Neutrophil (primary cell): Measurements from ENCODE around the gene CPT1C.

Source experiments
- H3K27ac ChIP-seq: fragments of 200-600 bp; sonication (generic); 2 replicates; pipeline ENCODE4 v1.5.1; 2016; ENCODE audit warnings: mild to moderate bottlenecking, moderate library complexity
- H3K27me3 ChIP-seq: fragments of 200-600 bp; sonication (generic); 2 replicates; pipeline ENCODE4 v1.6.0; 2016; ENCODE audit warnings: mild to moderate bottlenecking
- H3K36me3 ChIP-seq: fragments of 200-600 bp; sonication (generic); 2 replicates; pipeline ENCODE4 v1.5.1; 2017
- H3K4me1 ChIP-seq, 2 experiments: fragments of 200-600 bp in 1 of 2; sonication (generic) in 1 of 2; 1 replicate in 1 of 2; 2 replicates in 1 of 2; pipeline versions ENCODE4 v1.5.1 to v1.6.1; 2013 to 2016; ENCODE audit warnings: low read depth in 1 of 2, low read length in 1 of 2, mild to moderate bottlenecking in 1 of 2, moderate library complexity in 1 of 2; ENCODE audit not compliant: control insufficient read depth in 1 of 2, insufficient read depth in 1 of 2
- H3K4me3 ChIP-seq, 2 experiments: fragments of 200-600 bp in 1 of 2; sonication (generic) in 1 of 2; 1 replicate in 1 of 2; 2 replicates in 1 of 2; pipeline ENCODE4 v1.5.1; 2013 to 2016; ENCODE audit warnings: low read depth in 1 of 2, low read length in 1 of 2, mild to moderate bottlenecking in 1 of 2, moderate library complexity in 1 of 2
- H3K9me3 ChIP-seq: fragments of 200-600 bp; sonication (generic); 2 replicates; pipeline ENCODE4 v1.5.1; 2016
- TF ChIP-seq, protein P1 (sequence below): fragments of 200-600 bp; sonication (generic); IDR thresholded peaks from 2 replicates; pipeline ENCODE4 v1.5.1; 2016; ENCODE audit warnings: antibody characterized with exemption

Gene CPT1C

DNA sequence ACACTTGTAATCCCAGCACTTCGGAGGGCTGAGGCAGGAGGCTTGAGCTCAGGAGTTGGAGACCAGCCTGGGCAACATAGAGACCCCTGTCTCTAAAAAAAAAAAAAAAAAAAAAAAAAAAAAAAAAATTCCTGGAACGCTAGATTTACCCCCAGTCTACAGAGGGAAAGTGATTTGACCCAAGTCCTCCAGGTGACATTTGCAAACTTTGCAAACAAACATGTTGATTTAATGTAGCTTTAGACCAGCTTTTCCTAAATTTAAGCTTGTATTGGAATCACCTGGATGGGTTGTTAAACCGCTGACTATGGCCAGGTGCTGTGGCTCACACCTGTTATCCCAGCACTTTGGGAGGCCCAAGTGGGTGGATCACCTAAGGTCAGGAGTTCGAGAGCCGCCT is 8.4 kb downstream of the CPT1C start:
- no peak overlapping the region for H3K4me3 ChIP-seq
- TF ChIP-seq, protein P1, sequence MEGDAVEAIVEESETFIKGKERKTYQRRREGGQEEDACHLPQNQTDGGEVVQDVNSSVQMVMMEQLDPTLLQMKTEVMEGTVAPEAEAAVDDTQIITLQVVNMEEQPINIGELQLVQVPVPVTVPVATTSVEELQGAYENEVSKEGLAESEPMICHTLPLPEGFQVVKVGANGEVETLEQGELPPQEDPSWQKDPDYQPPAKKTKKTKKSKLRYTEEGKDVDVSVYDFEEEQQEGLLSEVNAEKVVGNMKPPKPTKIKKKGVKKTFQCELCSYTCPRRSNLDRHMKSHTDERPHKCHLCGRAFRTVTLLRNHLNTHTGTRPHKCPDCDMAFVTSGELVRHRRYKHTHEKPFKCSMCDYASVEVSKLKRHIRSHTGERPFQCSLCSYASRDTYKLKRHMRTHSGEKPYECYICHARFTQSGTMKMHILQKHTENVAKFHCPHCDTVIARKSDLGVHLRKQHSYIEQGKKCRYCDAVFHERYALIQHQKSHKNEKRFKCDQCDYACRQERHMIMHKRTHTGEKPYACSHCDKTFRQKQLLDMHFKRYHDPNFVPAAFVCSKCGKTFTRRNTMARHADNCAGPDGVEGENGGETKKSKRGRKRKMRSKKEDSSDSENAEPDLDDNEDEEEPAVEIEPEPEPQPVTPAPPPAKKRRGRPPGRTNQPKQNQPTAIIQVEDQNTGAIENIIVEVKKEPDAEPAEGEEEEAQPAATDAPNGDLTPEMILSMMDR = no peak
- no peaks in the 10 kb centered on the region for H3K9me3 ChIP-seq
- H3K27me3 ChIP-seq = peaks cover 19% of the 10 kb centered on the region
- H3K4me1 ChIP-seq = no peaks in the 10 kb centered on the region
- no peaks in the 10 kb centered on the region for H3K36me3 ChIP-seq
- H3K27ac ChIP-seq = no peak overlapping the region

DNA sequence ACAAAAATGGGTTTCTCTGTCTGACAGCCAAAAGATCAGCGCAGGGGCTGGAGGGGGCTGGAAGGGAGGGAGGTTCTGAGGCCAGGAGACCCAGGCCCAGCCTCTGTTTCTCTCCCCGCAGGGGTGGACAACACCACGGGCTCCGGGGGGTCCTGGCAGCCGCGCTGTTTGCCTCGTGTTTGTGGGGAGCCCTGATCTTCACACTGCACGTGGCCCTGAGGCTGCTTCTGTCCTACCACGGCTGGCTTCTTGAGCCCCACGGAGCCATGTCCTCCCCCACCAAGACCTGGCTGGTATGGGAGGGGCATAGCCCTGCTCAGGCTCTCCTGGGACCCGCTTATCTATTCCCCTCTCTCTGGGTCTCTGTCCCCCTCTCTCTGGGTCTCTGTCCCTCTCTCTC is 9.6 kb downstream of the CPT1C start:
- Histone ChIP-seq H3K27ac (no peak overlapping the region), H3K27me3 (peaks cover 19% of the 10 kb centered on the region), H3K36me3 (no peaks in the 10 kb centered on the region), H3K4me3 (no peak overlapping the region), H3K9me3 (no peaks in the 10 kb centered on the region), H3K4me1 (no peaks in the 10 kb centered on the region)
- TF ChIP-seq, protein P1 = no peak

DNA sequence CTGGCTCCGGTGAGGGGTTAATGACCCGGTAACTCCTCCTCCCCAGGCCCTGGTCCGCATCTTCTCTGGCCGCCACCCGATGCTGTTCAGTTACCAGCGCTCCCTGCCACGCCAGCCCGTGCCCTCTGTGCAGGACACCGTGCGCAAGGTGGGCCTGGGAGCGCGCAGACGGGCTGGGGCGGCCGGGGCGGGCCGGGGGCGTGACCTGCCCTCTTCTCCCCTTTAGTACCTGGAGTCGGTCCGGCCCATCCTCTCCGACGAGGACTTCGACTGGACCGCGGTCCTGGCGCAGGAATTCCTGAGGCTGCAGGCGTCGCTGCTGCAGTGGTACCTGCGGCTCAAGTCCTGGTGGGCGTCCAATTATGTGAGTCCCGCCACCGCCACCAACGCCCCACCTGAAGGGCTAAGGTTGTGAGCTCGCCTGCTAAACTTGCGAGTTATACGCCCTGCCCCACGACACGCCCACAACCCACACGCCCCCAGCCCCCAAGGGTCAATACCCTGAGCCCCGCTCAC is 10.4 kb downstream of the CPT1C start:
- Histone ChIP-seq H3K4me3 (no peak overlapping the region), H3K4me1 (no peaks in the 10 kb centered on the region), H3K36me3 (no peaks in the 10 kb centered on the region), H3K27me3 (peaks cover 19% of the 10 kb centered on the region), H3K27ac (no peak overlapping the region), H3K9me3 (no peaks in the 10 kb centered on the region)
- TF ChIP-seq, protein P1 = no peak

DNA sequence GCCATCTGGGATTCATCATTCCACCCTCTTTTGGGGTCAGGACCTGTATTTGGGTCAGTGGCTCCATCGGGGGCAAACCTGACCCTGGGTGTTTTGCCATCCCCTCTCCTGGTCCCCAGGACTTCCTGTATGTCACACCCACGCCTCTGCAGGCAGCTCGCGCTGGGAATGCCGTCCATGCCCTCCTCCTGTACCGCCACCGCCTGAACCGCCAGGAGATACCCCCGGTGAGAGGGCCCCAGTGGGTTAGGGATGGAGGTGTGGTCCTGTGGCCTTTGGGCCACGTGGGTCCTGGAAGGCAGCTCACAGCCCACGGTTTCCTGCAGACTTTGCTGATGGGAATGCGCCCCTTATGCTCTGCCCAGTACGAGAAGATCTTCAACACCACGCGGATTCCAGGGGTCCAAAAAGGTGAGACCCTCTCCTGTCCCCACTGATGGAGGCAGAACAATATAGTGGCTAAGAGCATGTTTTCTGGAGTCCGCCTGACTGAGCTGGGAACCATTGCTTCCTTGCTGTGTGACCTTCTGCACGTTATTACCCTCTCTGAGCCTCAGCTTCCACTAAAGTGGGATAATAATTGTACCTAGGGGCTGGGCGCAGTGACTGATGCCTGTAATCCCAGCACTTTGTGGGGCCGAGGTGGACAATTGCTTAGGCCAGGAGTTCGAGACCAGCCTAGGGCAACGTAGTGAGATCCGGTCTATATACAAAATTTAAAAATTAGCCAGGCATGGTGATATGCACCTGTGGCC is 14.1 kb downstream of the CPT1C start:
- H3K27me3 ChIP-seq = peaks cover 13% of the 10 kb centered on the region
- TF ChIP-seq, protein P1 = no peak
- no peak overlapping the region for H3K4me3 ChIP-seq
- no peaks in the 10 kb centered on the region for H3K9me3 ChIP-seq
- H3K27ac ChIP-seq = no peak overlapping the region
- H3K4me1 ChIP-seq = no peaks in the 10 kb centered on the region
- H3K36me3 ChIP-seq = no peaks in the 10 kb centered on the region

DNA sequence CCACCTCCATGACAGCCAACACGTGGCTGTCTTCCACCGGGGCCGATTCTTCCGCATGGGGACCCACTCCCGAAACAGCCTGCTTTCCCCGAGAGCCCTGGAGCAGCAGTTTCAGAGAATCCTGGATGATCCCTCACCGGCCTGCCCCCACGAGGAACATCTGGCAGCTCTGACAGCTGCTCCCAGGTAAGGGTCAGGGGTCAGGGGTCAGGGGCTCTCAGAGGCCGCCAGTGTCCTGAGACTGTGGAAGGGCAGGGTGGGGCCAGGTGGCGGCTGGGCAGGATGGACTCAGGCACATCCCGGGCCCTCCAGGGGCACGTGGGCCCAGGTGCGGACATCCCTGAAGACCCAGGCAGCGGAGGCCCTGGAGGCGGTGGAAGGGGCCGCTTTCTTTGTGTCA is 15.0 kb downstream of the CPT1C start:
- Histone ChIP-seq H3K4me1 (no peaks in the 10 kb centered on the region), H3K36me3 (no peaks in the 10 kb centered on the region), H3K9me3 (no peaks in the 10 kb centered on the region), H3K4me3 (no peak overlapping the region), H3K27ac (no peak overlapping the region), H3K27me3 (peaks cover 6% of the 10 kb centered on the region)
- TF ChIP-seq, protein P1 = no peak
